ENCODE measurements around the gene MXI1.

DNA sequence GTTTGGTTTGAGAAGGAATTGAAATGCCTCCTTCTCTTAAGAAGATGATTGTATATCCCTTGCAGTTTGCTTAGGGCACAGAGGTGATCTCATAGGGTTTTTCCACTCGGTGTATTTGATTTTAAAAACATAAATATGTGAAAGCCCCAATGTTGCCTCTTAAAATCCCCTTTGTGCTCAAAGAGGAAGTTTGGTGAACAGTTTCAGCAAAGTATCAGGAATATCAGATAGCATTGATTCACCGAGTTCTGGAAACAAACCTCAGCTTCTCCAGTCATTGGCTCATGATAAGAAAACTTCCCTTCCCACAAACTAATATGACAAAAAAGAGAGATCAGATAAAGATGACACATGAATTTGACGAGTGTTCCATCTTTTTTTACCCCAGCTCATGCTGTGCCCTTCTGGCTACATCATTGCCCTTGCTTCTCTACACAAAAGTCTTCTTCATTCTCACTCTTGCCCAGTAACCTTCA, 117.4 kb downstream of the MXI1 start:
- TF ChIP-seq, protein P1, sequence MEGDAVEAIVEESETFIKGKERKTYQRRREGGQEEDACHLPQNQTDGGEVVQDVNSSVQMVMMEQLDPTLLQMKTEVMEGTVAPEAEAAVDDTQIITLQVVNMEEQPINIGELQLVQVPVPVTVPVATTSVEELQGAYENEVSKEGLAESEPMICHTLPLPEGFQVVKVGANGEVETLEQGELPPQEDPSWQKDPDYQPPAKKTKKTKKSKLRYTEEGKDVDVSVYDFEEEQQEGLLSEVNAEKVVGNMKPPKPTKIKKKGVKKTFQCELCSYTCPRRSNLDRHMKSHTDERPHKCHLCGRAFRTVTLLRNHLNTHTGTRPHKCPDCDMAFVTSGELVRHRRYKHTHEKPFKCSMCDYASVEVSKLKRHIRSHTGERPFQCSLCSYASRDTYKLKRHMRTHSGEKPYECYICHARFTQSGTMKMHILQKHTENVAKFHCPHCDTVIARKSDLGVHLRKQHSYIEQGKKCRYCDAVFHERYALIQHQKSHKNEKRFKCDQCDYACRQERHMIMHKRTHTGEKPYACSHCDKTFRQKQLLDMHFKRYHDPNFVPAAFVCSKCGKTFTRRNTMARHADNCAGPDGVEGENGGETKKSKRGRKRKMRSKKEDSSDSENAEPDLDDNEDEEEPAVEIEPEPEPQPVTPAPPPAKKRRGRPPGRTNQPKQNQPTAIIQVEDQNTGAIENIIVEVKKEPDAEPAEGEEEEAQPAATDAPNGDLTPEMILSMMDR (IDR thresholded peaks at IDR 0.05), result no peak
- TF ChIP-seq POLR2A (IDR thresholded peaks at IDR 0.05), result no peak
